Left ventricle myocardium inferior (tissue), 1 donor: ENCODE results near the gene GUCY2D. TPM values are rescaled to one million over a fixed set of nuclear protein-coding genes. Genes with fewer than 3 reads are reported as not detected.

Experiments used
- DNase-seq: peaks from one replicate; pipeline ENCODE4 v3.0.0-alpha.2; 2020
- H3K27ac ChIP-seq: fragments of 200-600 bp; replicated peaks from 2 replicates; pipeline ENCODE4 v1.8.0; 2021
- H3K27me3 ChIP-seq: fragments of 200-600 bp; 2 replicates; pipeline ENCODE4 v1.8.0; 2021; ENCODE audit warnings: low read depth
- H3K36me3 ChIP-seq: fragments of 200-600 bp; 2 replicates; pipeline ENCODE4 v1.8.0; 2021
- H3K4me1 ChIP-seq: fragments of 200-600 bp; 2 replicates; pipeline ENCODE4 v1.8.0; 2021
- H3K4me3 ChIP-seq: fragments of 200-600 bp; 2 replicates; pipeline ENCODE4 v1.8.0; 2021; ENCODE audit warnings: mild to moderate bottlenecking, moderate library complexity
- H3K9me3 ChIP-seq: fragments of 200-600 bp; replicated peaks from 2 replicates; pipeline ENCODE4 v1.8.0; 2021
- CTCF ChIP-seq: fragments of 200-600 bp; IDR thresholded peaks from 2 replicates; pipeline ENCODE4 v1.8.0; 2021; ENCODE audit warnings: antibody characterized with exemption, mild to moderate bottlenecking, borderline replicate concordance
- intact Hi-C: fragments of 100-400 bp; cut with micrococcal nuclease; formaldehyde crosslinking; loops from one replicate; pipeline ENCODE4 v1.11.0; 2022
- total RNA-seq: library from RNA; stranded (reverse); fragmentation: NEBNext Ultra II Directional; extraction: Animal tissue kit (Norgen Biotek cat#: 25700); gene quantifications from one replicate; pipeline ENCODE4 v1.2.1, GENCODE V29; 2021
- donor health status: DM: no; HTN: yes; CAD: no; lungs with severe emphysema.

The GUCY2D gene
- total RNA-seq, 1 donor from 2014 or later, result not detected

- no peaks in the 10 kb centered on the region for H3K36me3 ChIP-seq
- no peaks in the 10 kb centered on the region for H3K4me1 ChIP-seq
- peaks cover 36% of the 10 kb centered on the region for H3K27me3 ChIP-seq
- no peaks in the 10 kb centered on the region for H3K9me3 ChIP-seq
- no peak for DNase-seq
- no peak for TF ChIP-seq CTCF
- H3K4me3 ChIP-seq, result no peak overlapping the region
- no peak overlapping the region for H3K27ac ChIP-seq
- intact Hi-C loops, result no loop called here
These were observed 44.0 kb downstream of the GUCY2D start for GRCh38 chr17:8046306-8046928.

- no peak for TF ChIP-seq CTCF
- Histone ChIP-seq H3K27ac (no peak overlapping the region), H3K4me3 (no peak overlapping the region), H3K4me1 (no peaks in the 10 kb centered on the region), H3K27me3 (peaks cover 36% of the 10 kb centered on the region), H3K36me3 (no peaks in the 10 kb centered on the region), H3K9me3 (no peaks in the 10 kb centered on the region)
- no peak for DNase-seq
- intact Hi-C loops, result no loop called here
These were observed 44.7 kb downstream of the GUCY2D start for GRCh38 chr17:8046929-8047768.

- Histone ChIP-seq H3K36me3 (no peaks in the 10 kb centered on the region), H3K4me3 (no peak overlapping the region), H3K4me1 (no peaks in the 10 kb centered on the region), H3K27ac (no peak overlapping the region), H3K27me3 (peaks cover 36% of the 10 kb centered on the region), H3K9me3 (no peaks in the 10 kb centered on the region)
- DNase-seq, result no peak
- TF ChIP-seq CTCF, result no peak
- intact Hi-C loops, result no loop called here
These were observed 45.3 kb downstream of the GUCY2D start for GRCh38 chr17:8047769-8048110.

GRCh38 chr17:8048236-8048635, 45.8 kb downstream of the GUCY2D start:
- Histone ChIP-seq H3K27me3 (peaks cover 36% of the 10 kb centered on the region), H3K4me1 (no peaks in the 10 kb centered on the region), H3K27ac (no peak overlapping the region), H3K9me3 (no peaks in the 10 kb centered on the region), H3K4me3 (no peak overlapping the region), H3K36me3 (no peaks in the 10 kb centered on the region)
- no peak for DNase-seq
- TF ChIP-seq CTCF, result no peak
- intact Hi-C loops, result no loop called here

- Histone ChIP-seq H3K4me3 (no peak overlapping the region), H3K27me3 (peaks cover 41% of the 10 kb centered on the region), H3K27ac (no peak overlapping the region), H3K4me1 (no peaks in the 10 kb centered on the region), H3K9me3 (no peaks in the 10 kb centered on the region), H3K36me3 (no peaks in the 10 kb centered on the region)
- no peak for TF ChIP-seq CTCF
- intact Hi-C loops, result no loop called here
- DNase-seq, result no peak
These were observed 46.3 kb downstream of the GUCY2D start for GRCh38 chr17:8048736-8049135.
